Neutrophil (primary cell): ENCODE results near the gene LRRN3.

ENCODE experiments used
- H3K27ac ChIP-seq: fragments of 200-600 bp; sonication (generic); 2 replicates; pipeline ENCODE4 v1.5.1; 2016; ENCODE audit warnings: mild to moderate bottlenecking, moderate library complexity
- H3K27me3 ChIP-seq: fragments of 200-600 bp; sonication (generic); 2 replicates; pipeline ENCODE4 v1.6.0; 2016; ENCODE audit warnings: mild to moderate bottlenecking
- H3K36me3 ChIP-seq: fragments of 200-600 bp; sonication (generic); 2 replicates; pipeline ENCODE4 v1.5.1; 2017
- H3K4me1 ChIP-seq, 2 experiments: fragments of 200-600 bp in 1 of 2; sonication (generic) in 1 of 2; 1 replicate in 1 of 2; 2 replicates in 1 of 2; pipeline versions ENCODE4 v1.5.1 to v1.6.1; 2013 to 2016; ENCODE audit warnings: low read depth in 1 of 2, low read length in 1 of 2, mild to moderate bottlenecking in 1 of 2, moderate library complexity in 1 of 2; ENCODE audit not compliant: control insufficient read depth in 1 of 2, insufficient read depth in 1 of 2
- H3K4me3 ChIP-seq, 2 experiments: fragments of 200-600 bp in 1 of 2; sonication (generic) in 1 of 2; 1 replicate in 1 of 2; 2 replicates in 1 of 2; pipeline ENCODE4 v1.5.1; 2013 to 2016; ENCODE audit warnings: low read depth in 1 of 2, low read length in 1 of 2, mild to moderate bottlenecking in 1 of 2, moderate library complexity in 1 of 2
- H3K9me3 ChIP-seq: fragments of 200-600 bp; sonication (generic); 2 replicates; pipeline ENCODE4 v1.5.1; 2016
- TF ChIP-seq, protein P1 (sequence below): fragments of 200-600 bp; sonication (generic); IDR thresholded peaks from 2 replicates; pipeline ENCODE4 v1.5.1; 2016; ENCODE audit warnings: antibody characterized with exemption

Gene LRRN3

DNA sequence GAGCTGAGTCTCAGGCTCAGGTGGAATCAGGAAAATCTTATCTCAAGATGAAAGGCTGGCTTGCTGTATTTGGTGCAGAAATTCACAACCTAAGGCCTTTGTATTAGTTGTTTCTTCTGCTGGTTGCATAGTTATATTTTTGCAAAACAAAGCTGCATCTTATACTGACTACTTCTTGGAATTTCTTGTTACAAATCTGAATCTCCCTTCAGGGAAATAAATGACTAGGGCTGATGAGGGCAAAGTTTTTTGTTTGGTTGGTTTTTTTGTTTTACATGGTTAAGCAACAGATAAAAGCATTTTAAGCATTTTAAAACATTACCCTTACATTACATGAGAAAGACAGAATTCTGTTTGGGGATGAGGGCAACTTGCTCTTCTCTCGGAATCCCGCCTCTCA, 13.9 kb upstream of the LRRN3 start:
- Histone ChIP-seq H3K4me3 (no peak overlapping the region), H3K27ac (no peak overlapping the region), H3K9me3 (no peaks in the 10 kb centered on the region), H3K4me1 (no peaks in the 10 kb centered on the region), H3K36me3 (no peaks in the 10 kb centered on the region), H3K27me3 (no peaks in the 10 kb centered on the region)
- TF ChIP-seq, protein P1, sequence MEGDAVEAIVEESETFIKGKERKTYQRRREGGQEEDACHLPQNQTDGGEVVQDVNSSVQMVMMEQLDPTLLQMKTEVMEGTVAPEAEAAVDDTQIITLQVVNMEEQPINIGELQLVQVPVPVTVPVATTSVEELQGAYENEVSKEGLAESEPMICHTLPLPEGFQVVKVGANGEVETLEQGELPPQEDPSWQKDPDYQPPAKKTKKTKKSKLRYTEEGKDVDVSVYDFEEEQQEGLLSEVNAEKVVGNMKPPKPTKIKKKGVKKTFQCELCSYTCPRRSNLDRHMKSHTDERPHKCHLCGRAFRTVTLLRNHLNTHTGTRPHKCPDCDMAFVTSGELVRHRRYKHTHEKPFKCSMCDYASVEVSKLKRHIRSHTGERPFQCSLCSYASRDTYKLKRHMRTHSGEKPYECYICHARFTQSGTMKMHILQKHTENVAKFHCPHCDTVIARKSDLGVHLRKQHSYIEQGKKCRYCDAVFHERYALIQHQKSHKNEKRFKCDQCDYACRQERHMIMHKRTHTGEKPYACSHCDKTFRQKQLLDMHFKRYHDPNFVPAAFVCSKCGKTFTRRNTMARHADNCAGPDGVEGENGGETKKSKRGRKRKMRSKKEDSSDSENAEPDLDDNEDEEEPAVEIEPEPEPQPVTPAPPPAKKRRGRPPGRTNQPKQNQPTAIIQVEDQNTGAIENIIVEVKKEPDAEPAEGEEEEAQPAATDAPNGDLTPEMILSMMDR: no peak

DNA sequence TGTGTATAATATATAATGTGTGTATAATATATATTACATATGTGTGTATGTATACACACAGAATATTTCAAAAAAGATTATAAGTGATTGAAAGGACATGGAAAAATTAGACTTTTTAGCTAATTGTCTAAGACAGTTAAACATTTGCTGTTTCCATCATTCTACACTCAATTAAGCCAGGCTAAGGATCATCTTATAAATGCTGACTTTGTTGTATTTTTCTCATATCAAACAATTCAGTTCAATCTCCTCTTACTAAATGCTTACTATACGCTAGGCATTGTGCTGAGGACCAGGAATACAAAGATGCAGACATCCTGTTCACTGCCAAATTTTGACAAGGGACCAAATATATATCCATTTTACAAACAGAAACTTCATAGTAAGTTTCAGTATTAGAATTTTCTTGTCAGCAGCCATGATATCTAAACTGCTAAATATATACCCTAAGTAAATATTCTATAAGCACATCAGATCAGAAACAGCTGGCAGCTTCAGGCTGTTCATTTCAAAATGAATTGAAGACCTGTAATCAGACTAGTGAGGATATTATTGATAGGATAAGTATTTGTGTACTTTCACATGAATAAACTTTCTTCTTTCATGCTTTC, 10.3 kb upstream of the LRRN3 start:
- no peak overlapping the region for H3K27ac ChIP-seq
- H3K9me3 ChIP-seq: no peaks in the 10 kb centered on the region
- no peaks in the 10 kb centered on the region for H3K27me3 ChIP-seq
- no peaks in the 10 kb centered on the region for H3K4me1 ChIP-seq
- H3K36me3 ChIP-seq: no peaks in the 10 kb centered on the region
- TF ChIP-seq, protein P1: no peak
- no peak overlapping the region for H3K4me3 ChIP-seq

DNA sequence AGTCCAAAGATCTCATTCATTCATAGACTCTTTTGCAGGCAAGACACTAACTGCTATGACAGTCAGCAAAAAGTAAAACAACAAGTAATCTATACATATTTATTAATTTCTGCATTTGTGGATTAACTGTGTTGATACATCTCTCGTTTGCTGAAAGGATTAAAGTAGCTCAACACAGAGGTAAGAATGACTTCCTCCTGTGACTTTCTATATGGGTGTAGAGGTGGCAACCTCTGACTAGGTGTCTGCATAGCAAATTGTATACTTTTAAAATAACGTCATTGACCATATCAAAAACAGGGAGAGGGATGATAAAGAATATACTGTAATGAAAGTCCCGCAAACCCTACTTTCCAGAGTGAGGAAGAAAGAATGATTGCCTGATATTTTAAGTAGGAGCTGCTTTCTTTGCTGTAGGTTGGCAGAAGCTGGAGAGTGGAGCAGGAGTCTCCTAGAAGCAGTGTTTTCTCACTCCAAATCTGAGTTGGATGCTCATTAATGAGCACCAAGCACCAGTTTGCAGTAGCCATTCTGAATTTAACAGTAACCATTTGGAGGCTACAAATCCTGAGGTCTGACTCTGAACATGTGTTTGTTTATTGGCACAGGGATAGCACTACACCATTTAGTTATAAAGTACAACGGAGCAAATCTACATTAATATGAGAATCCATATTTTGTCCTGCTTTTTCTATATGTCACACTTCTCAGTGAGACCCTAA, 9.2 kb upstream of the LRRN3 start:
- Histone ChIP-seq H3K27ac (no peak overlapping the region), H3K4me3 (no peak overlapping the region), H3K36me3 (no peaks in the 10 kb centered on the region), H3K4me1 (no peaks in the 10 kb centered on the region), H3K27me3 (no peaks in the 10 kb centered on the region), H3K9me3 (no peaks in the 10 kb centered on the region)
- TF ChIP-seq, protein P1: no peak

DNA sequence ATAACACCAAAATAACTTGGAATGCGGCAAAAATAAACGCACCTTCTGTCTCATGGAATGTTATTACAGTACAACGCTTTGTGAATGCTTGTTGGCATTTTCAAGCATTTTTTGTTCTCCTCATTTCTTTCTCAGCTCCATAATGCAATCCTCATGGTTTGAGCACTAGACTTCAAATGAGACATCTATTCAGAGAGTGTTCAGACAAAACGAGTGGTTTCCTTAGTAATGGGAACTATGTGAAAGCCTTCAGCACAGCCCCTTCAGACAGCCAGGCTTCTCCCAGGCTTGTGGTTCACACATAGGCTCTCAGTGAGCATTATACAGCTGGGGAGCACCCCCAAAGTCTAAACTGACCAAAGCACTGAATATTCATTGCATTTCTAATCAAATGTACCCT, 8.6 kb upstream of the LRRN3 start:
- no peaks in the 10 kb centered on the region for H3K27me3 ChIP-seq
- H3K9me3 ChIP-seq: no peaks in the 10 kb centered on the region
- H3K4me1 ChIP-seq: no peaks in the 10 kb centered on the region
- no peak overlapping the region for H3K27ac ChIP-seq
- H3K36me3 ChIP-seq: no peaks in the 10 kb centered on the region
- no peak overlapping the region for H3K4me3 ChIP-seq
- TF ChIP-seq, protein P1: no peak

DNA sequence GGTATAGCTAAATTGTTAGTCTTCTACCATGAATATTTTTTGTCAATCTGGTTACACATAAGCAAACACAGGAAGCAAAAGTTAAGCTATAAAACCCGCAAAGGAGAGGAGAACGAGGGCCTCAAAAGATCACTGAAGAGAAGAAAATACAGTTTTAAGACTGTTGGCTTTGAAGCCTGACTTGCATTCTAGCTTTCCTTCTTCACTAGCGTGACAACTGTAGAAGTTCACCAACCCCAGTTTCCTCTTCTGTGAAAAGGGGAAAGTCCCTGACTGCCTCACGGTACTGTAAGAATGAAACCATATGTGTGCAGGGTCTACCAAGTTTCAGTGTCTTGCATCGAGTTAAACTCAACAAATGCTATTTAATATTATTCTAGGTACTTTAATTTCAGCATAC, 7.5 kb upstream of the LRRN3 start:
- TF ChIP-seq, protein P1: no peak
- no peaks in the 10 kb centered on the region for H3K27me3 ChIP-seq
- H3K4me3 ChIP-seq: no peak overlapping the region
- no peak overlapping the region for H3K27ac ChIP-seq
- H3K9me3 ChIP-seq: no peaks in the 10 kb centered on the region
- no peaks in the 10 kb centered on the region for H3K36me3 ChIP-seq
- H3K4me1 ChIP-seq: no peaks in the 10 kb centered on the region
